GM12865 (cell line): ENCODE data around the gene SYAP1.
"Not testable (repeated sequence)": the region's sequence is repeated elsewhere in the genome, so short reads cannot be mapped to it uniquely, and the experiment has no call there.

ENCODE experiments used
- DNase-seq: peaks from one replicate; pipeline ENCODE4 v3.0.0; 2010; ENCODE audit warnings: low read depth
- H3K4me3 ChIP-seq: 2 replicates; pipeline ENCODE4 v1.5.1; 2011; ENCODE audit warnings: mild to moderate bottlenecking, low read depth, low read length, control low read depth
- TF ChIP-seq, protein P1 (sequence below): IDR thresholded peaks from 2 replicates; pipeline ENCODE4 v1.5.1; 2011; ENCODE audit warnings: low read length, control low read depth, low read depth, inconsistent platforms; ENCODE audit not compliant: insufficient read depth; ENCODE audit errors: missing control alignments

SYAP1 gene

GRCh38 chrX:16783452-16783851, 64.0 kb downstream of the SYAP1 start:
- no peak for DNase-seq
- H3K4me3 ChIP-seq, result no peak overlapping the region
- TF ChIP-seq, protein P1, sequence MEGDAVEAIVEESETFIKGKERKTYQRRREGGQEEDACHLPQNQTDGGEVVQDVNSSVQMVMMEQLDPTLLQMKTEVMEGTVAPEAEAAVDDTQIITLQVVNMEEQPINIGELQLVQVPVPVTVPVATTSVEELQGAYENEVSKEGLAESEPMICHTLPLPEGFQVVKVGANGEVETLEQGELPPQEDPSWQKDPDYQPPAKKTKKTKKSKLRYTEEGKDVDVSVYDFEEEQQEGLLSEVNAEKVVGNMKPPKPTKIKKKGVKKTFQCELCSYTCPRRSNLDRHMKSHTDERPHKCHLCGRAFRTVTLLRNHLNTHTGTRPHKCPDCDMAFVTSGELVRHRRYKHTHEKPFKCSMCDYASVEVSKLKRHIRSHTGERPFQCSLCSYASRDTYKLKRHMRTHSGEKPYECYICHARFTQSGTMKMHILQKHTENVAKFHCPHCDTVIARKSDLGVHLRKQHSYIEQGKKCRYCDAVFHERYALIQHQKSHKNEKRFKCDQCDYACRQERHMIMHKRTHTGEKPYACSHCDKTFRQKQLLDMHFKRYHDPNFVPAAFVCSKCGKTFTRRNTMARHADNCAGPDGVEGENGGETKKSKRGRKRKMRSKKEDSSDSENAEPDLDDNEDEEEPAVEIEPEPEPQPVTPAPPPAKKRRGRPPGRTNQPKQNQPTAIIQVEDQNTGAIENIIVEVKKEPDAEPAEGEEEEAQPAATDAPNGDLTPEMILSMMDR, result no peak

GRCh38 chrX:16784440-16784839, 65.0 kb downstream of the SYAP1 start:
- DNase-seq, result not testable (repeated sequence)

GRCh38 chrX:16785247-16786138, 66.1 kb downstream of the SYAP1 start:
- TF ChIP-seq, protein P1, result no peak
- no peak for DNase-seq
- H3K4me3 ChIP-seq, result peak overlapping the region; percentile 66

More at GRCh38 chrX:16784440-16784839, 65.0 kb downstream of the SYAP1 start:
- not testable (repeated sequence) for H3K4me3 ChIP-seq

DNA sequence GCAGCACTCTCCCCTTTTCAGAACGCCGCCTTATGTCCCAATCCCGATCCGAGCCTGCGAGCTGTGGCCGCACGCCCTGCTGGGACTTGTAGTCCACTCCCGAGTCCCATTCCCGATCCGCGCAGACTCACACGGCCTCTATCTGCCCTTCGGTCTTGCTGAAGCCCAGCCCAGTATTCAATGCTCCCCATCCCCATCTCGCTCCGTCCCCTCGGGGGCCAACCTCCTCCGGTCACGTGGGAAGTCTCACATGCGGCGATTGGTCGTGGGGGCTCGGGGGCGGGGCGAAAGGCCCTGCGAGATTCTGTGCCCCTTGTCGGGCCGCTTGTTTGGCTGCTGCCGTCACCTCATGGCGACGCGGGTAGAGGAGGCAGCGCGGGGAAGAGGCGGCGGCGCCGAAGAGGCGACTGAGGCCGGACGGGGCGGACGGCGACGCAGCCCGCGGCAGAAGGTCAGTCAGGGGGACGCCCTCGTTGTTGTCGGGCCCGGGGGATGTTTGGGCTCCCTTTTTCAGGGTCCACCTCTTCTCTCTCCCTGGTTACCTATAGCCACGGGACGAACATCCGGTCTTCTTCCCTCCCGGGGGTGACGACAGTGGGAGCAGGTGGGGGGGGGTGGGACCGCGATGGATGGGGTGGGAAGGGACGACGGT, 66.9 kb downstream of the SYAP1 start, which contains the start of gene TXLNG:
Gene TXLNG, plus strand, starts transcription at position 328 of the 652 bp plus-strand sequence. Its CDS starts 22 bp downstream, at position 350.
- TF ChIP-seq, protein P1, result no peak
- DNase-seq, result peak; percentile 98

GRCh38 chrX:16786791-16787735, 67.7 kb downstream of the SYAP1 start:
- peak; percentile 35 for DNase-seq
- TF ChIP-seq, protein P1, result no peak
- peak overlapping the region; percentile 78 for H3K4me3 ChIP-seq

More for the DNA sequence above, 66.9 kb downstream of the SYAP1 start, which contains the start of gene TXLNG:
- peak within 1 kb of the TSS; percentile 78 for H3K4me3 ChIP-seq

DNA sequence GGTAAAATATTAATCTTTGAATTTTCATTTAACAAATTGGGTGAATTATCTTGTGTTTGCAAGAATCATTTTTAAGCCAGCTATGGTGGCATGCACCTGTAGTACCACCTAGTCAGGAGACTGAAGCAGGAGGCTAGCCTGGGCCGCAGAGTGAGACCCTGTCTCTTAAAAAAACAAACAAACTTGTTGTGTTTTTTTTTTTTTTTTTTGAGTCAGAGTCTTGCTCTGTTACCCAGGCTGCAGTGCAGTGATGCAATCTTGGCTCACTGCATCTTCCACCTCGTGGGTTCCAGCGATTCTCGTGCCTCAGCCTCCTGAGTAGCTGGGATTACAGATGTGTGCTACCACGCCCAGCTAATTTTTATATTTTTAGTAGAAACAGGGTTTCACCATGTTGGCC, 69.1 kb downstream of the SYAP1 start:
- no peak overlapping the region for H3K4me3 ChIP-seq
- TF ChIP-seq, protein P1, result no peak

DNA sequence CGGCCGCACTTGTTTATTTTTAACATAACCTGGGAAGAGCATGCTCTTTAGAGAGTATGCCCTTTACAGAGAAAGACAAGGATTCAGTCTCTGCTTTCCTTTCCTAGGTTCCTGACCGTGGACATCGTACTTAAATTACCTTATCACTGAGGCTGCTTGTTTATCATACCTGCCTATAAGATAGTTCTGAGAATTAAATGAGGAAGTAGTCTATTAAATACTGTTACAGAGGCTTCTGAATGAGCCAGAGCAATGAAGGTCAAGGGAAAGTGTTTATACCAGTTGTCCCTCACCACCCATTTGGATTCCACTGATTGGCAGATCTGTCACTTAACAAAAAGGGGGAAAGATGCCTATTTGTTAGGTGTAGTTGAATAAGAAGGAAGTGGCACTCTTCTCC, 76.9 kb downstream of the SYAP1 start:
- H3K4me3 ChIP-seq, result no peak overlapping the region
- TF ChIP-seq, protein P1, result no peak
- no peak for DNase-seq

More for the DNA sequence above, 69.1 kb downstream of the SYAP1 start:
- DNase-seq, result no peak
